Ovary (tissue), 9 donors: Measurements from ENCODE around the gene ASCL3. TPM values are rescaled to one million over a fixed set of nuclear protein-coding genes. Genes with fewer than 3 reads are reported as not detected.

Experiments
- DNase-seq, 5 donors: peaks; one replicate each; pipeline ENCODE4 v3.0.0-alpha.2; 2019 to 2020
- H3K27ac ChIP-seq, 2 donors: fragments of 200-600 bp; one replicate each; pipeline versions ENCODE4 v1.5.1 to v1.8.0; 2019 to 2022
- H3K27me3 ChIP-seq: fragments of 200-600 bp; one replicate; pipeline ENCODE4 v1.8.0; 2022
- H3K36me3 ChIP-seq: fragments of 200-600 bp; sonication (generic); one replicate; pipeline ENCODE4 v1.5.1; 2019
- H3K4me1 ChIP-seq: one replicate; pipeline ENCODE4 v1.8.1; 2013; ENCODE audit warnings: mild to moderate bottlenecking, moderate library complexity; ENCODE audit not compliant: insufficient read depth
- H3K4me3 ChIP-seq: fragments of 200-600 bp; sonication (generic); one replicate; pipeline ENCODE4 v1.5.1; 2017
- H3K9me3 ChIP-seq, 2 donors: fragments of 200-600 bp in 1 of 2; sonication (generic) in 1 of 2; one replicate each; pipeline versions ENCODE4 v1.5.1 to v1.8.1; 2013 to 2019; ENCODE audit warnings: mild to moderate bottlenecking in 1 of 2, moderate library complexity in 1 of 2
- CTCF ChIP-seq, 3 donors: fragments of 450-650 bp in 2 of 3; fragments of 200-600 bp in 1 of 3; IDR thresholded peaks; one replicate each; pipeline versions ENCODE4 v1.5.1 to v1.8.0; 2016 to 2022; ENCODE audit warnings: antibody characterized with exemption in 3 of 3, mild to moderate bottlenecking in 1 of 3
- EP300 ChIP-seq: sonication (generic); formaldehyde crosslinking; IDR thresholded peaks from one replicate; pipeline ENCODE4 v1.6.1; 2017; ENCODE audit warnings: antibody characterized with exemption
- POLR2A ChIP-seq: fragments of 450-650 bp; IDR thresholded peaks from one replicate; pipeline ENCODE4 v1.6.1; 2017; ENCODE audit warnings: antibody characterized with exemption, mild to moderate bottlenecking, moderate library complexity
- WGBS, 3 donors: extraction: QIAGEN DNeasy Blood & Tissue Kit in 1 of 3; methylation state at CpG; one replicate each; pipeline versions ENCODE4 v1.1.5 to v1.1.7; 2013 to 2017; 5-methylcytosine and 5-hydroxymethylcytosine counted together
- intact Hi-C, 4 donors: fragments of 100-400 bp; cut with DNase I; formaldehyde crosslinking; loops; one replicate each; pipeline versions ENCODE4 v1.11.0 to v1.15.1; 2022 to 2023
- polyA plus RNA-seq, 2 donors: library from polyadenylated mRNA; stranded (reverse); fragments of 200-250 nt in 1 of 2; fragments of 350-450 nt in 1 of 2; fragmentation: Illumina TruSeq in 1 of 2; extraction: RNeasy Lipid Tissue Mini Kit (QIAGEN cat#74804) in 1 of 2; gene quantifications; one replicate each; pipeline ENCODE4 v1.2.3, GENCODE V29; 2013 to 2014
- total RNA-seq, 7 donors: library from RNA; depleted of rRNA in 2 of 7; stranded (reverse); fragments of >200 nt in 2 of 7; fragmentation: NEBNext Ultra II Directional in 3 of 7; extraction: Animal tissue kit (Norgen Biotek cat#: 25700) in 3 of 7; gene quantifications; one replicate each; pipeline versions ENCODE4 v1.1.0 to v1.2.4, GENCODE V29; 2016 to 2023
- donor health status: DM: no; HTN: no; CAD: no; lungs with moderate emphysema.
- donor health status: DM: no; HTN: no; CAD: no.
- donor health status: Bipolar disorder and iron deficiency.
- donor health status: DM: yes; HTN: yes; CAD: no.
- donor health status: DM: no; HTN: no; CAD: no.
- donor health status: DM: yes; HTN: yes; CAD: no.

ASCL3 gene
- total and polyA plus RNA-seq, 9 donors: not detected

GRCh38 chr11:8956860-8957259, 14.0 kb upstream of the ASCL3 start:
- TF ChIP-seq POLR2A: no peak
- TF ChIP-seq EP300: no peak
- no peak for TF ChIP-seq CTCF (IDR thresholded peaks at IDR 0.05)
- Histone ChIP-seq H3K36me3 (no peaks in the 10 kb centered on the region), H3K27me3 (no peaks in the 10 kb centered on the region), H3K4me1 (peaks cover 3% of the 10 kb centered on the region), H3K4me3 (no peak overlapping the region), H3K9me3 (no peaks in the 10 kb centered on the region), H3K27ac (no peak overlapping the region)
- WGBS, 3 donors: 80 to 86% (median 83%) methylated on average over 4 of the region's 4 CpGs
- intact Hi-C loops: loop anchor here in 1 of 4 donors (5.0 kb wide), 2 partner anchors 40 to 270 kb away; no protein-coding TSS in a partner anchor
- no peak for DNase-seq

GRCh38 chr11:8948886-8949285, 6.1 kb upstream of the ASCL3 start:
- no peak for DNase-seq
- no peaks in the 10 kb centered on the region for H3K4me1 ChIP-seq
- no peak overlapping the region for H3K4me3 ChIP-seq
- no peaks in the 10 kb centered on the region for H3K36me3 ChIP-seq
- H3K27me3 ChIP-seq: no peaks in the 10 kb centered on the region
- no peaks in the 10 kb centered on the region for H3K9me3 ChIP-seq
- TF ChIP-seq POLR2A: no peak
- no peak for TF ChIP-seq EP300
- TF ChIP-seq CTCF (IDR thresholded peaks at IDR 0.05): no peak
- intact Hi-C loops: no loop called here
- H3K27ac ChIP-seq: no peak overlapping the region
- 76 to 90% (median 83%) methylated on average over 3 of the region's 3 CpGs for WGBS, 3 donors

DNA sequence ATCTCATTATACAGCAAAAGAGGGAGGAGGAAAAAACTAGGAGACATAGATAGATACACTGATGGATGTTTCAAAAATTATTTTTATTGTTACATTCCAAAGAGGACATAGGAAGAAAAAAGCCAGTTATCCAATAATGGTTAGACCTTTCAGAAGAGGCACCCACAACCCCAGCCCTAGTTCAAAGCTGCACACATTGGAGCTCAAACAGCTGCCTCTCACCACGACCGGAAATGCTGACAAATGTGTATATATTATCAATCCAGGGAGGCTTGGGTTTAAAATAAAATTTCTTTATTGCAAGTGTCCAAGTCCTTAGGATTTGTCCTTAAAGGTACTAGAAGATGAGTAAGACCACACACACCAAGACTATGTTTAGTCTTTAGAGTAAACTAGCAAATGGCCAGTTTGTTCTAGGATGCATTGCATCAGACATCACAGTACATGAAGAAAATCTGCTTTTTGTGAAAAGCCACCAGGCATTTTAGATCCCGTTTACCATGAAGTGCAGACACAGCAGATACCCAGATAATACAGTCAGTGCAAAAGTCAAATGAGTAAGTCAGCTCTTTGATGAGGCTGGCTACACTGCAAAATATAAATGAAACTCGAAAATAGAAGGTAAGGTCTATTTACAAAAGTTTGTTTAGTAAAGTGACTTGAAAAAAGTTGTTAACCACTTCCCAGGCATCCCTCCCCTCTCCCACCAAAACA, 4.6 kb upstream of the ASCL3 start:
- intact Hi-C loops: no loop called here
- H3K27me3 ChIP-seq: no peaks in the 10 kb centered on the region
- H3K4me3 ChIP-seq: no peak overlapping the region
- DNase-seq: no peak
- H3K27ac ChIP-seq: no peak overlapping the region
- no peaks in the 10 kb centered on the region for H3K4me1 ChIP-seq
- no peaks in the 10 kb centered on the region for H3K36me3 ChIP-seq
- WGBS, 3 donors: 68 to 79% (median 72%) methylated on average over 4 of the region's 4 CpGs
- no peak for TF ChIP-seq EP300
- no peak for TF ChIP-seq POLR2A
- TF ChIP-seq CTCF (IDR thresholded peaks at IDR 0.05): no peak
- no peaks in the 10 kb centered on the region for H3K9me3 ChIP-seq

- WGBS, 3 donors: 35 to 43% (median 39%) methylated on average over 8 of the region's 8 CpGs
- intact Hi-C loops: no loop called here
- Histone ChIP-seq H3K9me3 (no peaks in the 10 kb centered on the region), H3K27ac (no peak overlapping the region), H3K4me1 (peaks cover 1% of the 10 kb centered on the region), H3K27me3 (no peaks in the 10 kb centered on the region), H3K36me3 (no peaks in the 10 kb centered on the region), H3K4me3 (no peak overlapping the region)
- DNase-seq: no peak
- TF ChIP-seq EP300 (no peak), POLR2A (no peak), CTCF (IDR thresholded peaks at IDR 0.05) (no peak)
Observed at GRCh38 chr11:8941341-8942103, 1.3 kb downstream of the ASCL3 start.
